Nephron progenitor cell (in vitro differentiated cells): ENCODE measurements around the gene COL10A1.

ENCODE experiments used
- DNase-seq: peaks from one replicate; pipeline ENCODE4 v3.0.0; 2021
- H3K27ac Mint-ChIP-seq: 2 replicates; pipeline ENCODE4 v1.8.0; 2021; ENCODE audit warnings: mild to moderate bottlenecking, moderate library complexity, mixed read lengths
- H3K27me3 Mint-ChIP-seq: 2 replicates; pipeline ENCODE4 v1.8.0; 2021; ENCODE audit warnings: mild to moderate bottlenecking, low read depth, mixed read lengths; ENCODE audit not compliant: poor library complexity
- H3K36me3 Mint-ChIP-seq: 2 replicates; pipeline ENCODE4 v1.8.0; 2021; ENCODE audit warnings: low read depth, mixed read lengths
- H3K4me1 Mint-ChIP-seq: 2 replicates; pipeline ENCODE4 v1.8.0; 2021; ENCODE audit warnings: mixed read lengths
- H3K4me3 Mint-ChIP-seq: 2 replicates; pipeline ENCODE4 v1.8.0; 2021; ENCODE audit warnings: mild to moderate bottlenecking, moderate library complexity, mixed read lengths
- H3K9me3 Mint-ChIP-seq: 2 replicates; pipeline ENCODE4 v1.8.0; 2021; ENCODE audit warnings: mild to moderate bottlenecking, moderate library complexity, mixed read lengths
- TF ChIP-seq, protein P1 (sequence below): fragments of 200-600 bp; sonication (generic); IDR thresholded peaks from 2 replicates; pipeline ENCODE4 v1.5.0; 2021; ENCODE audit warnings: antibody characterized with exemption

COL10A1 gene

GRCh38 chr6:116126032-116126431 lies at the start of gene COL10A1:
TSS of gene COL10A1 (minus strand) at chr6:116126132. CDS start at chr6:116125492, 640 bp downstream.
- Mint-ChIP-seq H3K4me1 (no peaks in the 10 kb centered on the region), H3K4me3 (no peak within 1 kb of the TSS), H3K9me3 (no peaks in the 10 kb centered on the region)

DNA sequence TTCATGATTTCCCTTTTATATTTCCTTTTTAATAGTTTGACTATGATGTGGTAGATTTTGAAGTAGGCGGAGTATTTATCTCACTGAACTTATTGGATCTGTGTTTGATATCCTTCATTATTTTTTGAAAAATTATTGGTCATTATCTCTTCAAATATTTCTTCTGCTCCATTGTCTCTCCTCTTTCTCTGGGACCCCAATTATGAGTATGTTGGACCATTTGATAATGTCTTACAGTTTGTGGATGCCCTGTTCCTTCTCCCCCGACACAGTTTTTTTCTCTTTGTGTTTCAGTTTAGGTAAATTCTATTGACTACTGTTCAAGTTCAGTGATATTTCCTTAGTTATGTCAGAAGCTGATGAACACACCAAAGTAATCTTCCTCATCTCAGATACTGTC lies 49.4 kb upstream of the COL10A1 start:
- TF ChIP-seq, protein P1, sequence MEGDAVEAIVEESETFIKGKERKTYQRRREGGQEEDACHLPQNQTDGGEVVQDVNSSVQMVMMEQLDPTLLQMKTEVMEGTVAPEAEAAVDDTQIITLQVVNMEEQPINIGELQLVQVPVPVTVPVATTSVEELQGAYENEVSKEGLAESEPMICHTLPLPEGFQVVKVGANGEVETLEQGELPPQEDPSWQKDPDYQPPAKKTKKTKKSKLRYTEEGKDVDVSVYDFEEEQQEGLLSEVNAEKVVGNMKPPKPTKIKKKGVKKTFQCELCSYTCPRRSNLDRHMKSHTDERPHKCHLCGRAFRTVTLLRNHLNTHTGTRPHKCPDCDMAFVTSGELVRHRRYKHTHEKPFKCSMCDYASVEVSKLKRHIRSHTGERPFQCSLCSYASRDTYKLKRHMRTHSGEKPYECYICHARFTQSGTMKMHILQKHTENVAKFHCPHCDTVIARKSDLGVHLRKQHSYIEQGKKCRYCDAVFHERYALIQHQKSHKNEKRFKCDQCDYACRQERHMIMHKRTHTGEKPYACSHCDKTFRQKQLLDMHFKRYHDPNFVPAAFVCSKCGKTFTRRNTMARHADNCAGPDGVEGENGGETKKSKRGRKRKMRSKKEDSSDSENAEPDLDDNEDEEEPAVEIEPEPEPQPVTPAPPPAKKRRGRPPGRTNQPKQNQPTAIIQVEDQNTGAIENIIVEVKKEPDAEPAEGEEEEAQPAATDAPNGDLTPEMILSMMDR: no peak
- DNase-seq: no peak
- Mint-ChIP-seq H3K27ac (no peak overlapping the region), H3K36me3 (peaks cover 26% of the 10 kb centered on the region), H3K4me3 (no peak overlapping the region), H3K4me1 (no peaks in the 10 kb centered on the region), H3K27me3 (no peaks in the 10 kb centered on the region), H3K9me3 (peaks cover 19% of the 10 kb centered on the region)

More at GRCh38 chr6:116126032-116126431, at the start of gene COL10A1:
- Mint-ChIP-seq H3K27ac (no peak within 1 kb of the TSS), H3K36me3 (peaks cover 8% of the 10 kb centered on the region), H3K27me3 (no peaks in the 10 kb centered on the region)
- TF ChIP-seq, protein P1: no peak
- DNase-seq: no peak

GRCh38 chr6:116173928-116174327 lies 48.0 kb upstream of the COL10A1 start:
- Mint-ChIP-seq H3K4me1 (no peaks in the 10 kb centered on the region), H3K27ac (no peak overlapping the region)
- TF ChIP-seq, protein P1: no peak

GRCh38 chr6:116170358-116171057 lies 44.6 kb upstream of the COL10A1 start:
- Mint-ChIP-seq H3K4me3 (no peak overlapping the region), H3K27ac (no peak overlapping the region), H3K4me1 (no peaks in the 10 kb centered on the region), H3K36me3 (peaks cover 35% of the 10 kb centered on the region), H3K9me3 (peaks cover 23% of the 10 kb centered on the region), H3K27me3 (no peaks in the 10 kb centered on the region)
- no peak for DNase-seq
- TF ChIP-seq, protein P1: no peak

More at GRCh38 chr6:116173928-116174327, 48.0 kb upstream of the COL10A1 start:
- peaks cover 29% of the 10 kb centered on the region for H3K36me3 Mint-ChIP-seq
- H3K9me3 Mint-ChIP-seq: peaks cover 19% of the 10 kb centered on the region
- no peak overlapping the region for H3K4me3 Mint-ChIP-seq
- DNase-seq: no peak
- no peaks in the 10 kb centered on the region for H3K27me3 Mint-ChIP-seq

GRCh38 chr6:116169880-116170279 lies 43.9 kb upstream of the COL10A1 start:
- no peak overlapping the region for H3K4me3 Mint-ChIP-seq
- no peaks in the 10 kb centered on the region for H3K27me3 Mint-ChIP-seq
- no peaks in the 10 kb centered on the region for H3K4me1 Mint-ChIP-seq
- no peak overlapping the region for H3K27ac Mint-ChIP-seq
- no peak for DNase-seq
- peaks cover 22% of the 10 kb centered on the region for H3K9me3 Mint-ChIP-seq
- peaks cover 35% of the 10 kb centered on the region for H3K36me3 Mint-ChIP-seq
- TF ChIP-seq, protein P1: no peak

- no peaks in the 10 kb centered on the region for H3K27me3 Mint-ChIP-seq
- no peak overlapping the region for H3K4me3 Mint-ChIP-seq
- peaks cover 29% of the 10 kb centered on the region for H3K36me3 Mint-ChIP-seq
- no peaks in the 10 kb centered on the region for H3K4me1 Mint-ChIP-seq
- TF ChIP-seq, protein P1: no peak
- peaks cover 30% of the 10 kb centered on the region for H3K9me3 Mint-ChIP-seq
- no peak for DNase-seq
- H3K27ac Mint-ChIP-seq: no peak overlapping the region
Observed at GRCh38 chr6:116168148-116168547, 42.2 kb upstream of the COL10A1 start.
